ENCODE results near the gene DNAH2. TPM values are rescaled to one million over a fixed set of nuclear protein-coding genes. Genes with fewer than 3 reads are reported as not detected.

Gene DNAH2
- total and polyA plus RNA-seq, 2 of the 13 experiments (the other 11 are each of a cell fraction or from before 2014, with no cell fraction given) = not detected

DNA sequence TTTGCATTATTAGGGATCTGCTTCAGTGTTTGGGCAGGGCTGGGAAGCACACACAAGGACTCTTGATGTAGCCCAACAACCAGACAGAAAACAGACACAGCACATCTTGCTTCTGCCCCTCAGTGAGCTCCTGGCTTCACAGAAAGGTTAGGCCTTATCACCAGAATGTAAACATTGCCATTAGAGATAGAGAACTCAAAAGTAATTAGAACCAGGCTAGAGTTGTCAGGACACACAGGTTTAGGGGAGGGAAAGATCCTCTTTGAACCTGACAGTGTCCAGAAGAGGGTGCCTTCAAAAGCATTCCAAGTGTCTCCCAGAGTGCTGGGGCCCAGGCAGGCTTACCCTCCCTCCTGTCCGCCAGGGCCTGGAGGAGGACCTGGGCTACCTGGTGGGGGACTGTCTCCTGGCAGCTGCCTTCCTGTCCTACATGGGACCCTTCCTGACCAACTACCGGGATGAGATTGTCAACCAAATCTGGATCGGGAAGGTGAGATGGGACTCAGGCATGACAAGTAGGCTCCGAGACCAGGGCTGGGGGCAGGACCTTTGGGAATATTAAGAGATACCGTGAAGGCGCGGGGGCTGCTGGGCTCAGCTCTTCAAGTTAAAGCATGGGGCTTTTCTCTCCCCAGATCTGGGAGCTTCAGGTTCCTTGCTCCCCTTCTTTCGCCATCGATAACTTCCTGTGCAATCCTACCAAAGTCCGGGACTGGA is 99.5 kb downstream of the DNAH2 start:
- no peaks in the 10 kb centered on the region for H3K79me2 ChIP-seq (ENCODE audit: insufficient read depth, low read length)
- no peaks in the 10 kb centered on the region for H3K9me3 ChIP-seq (ENCODE audit: low read length)
- H3K27me3 ChIP-seq (ENCODE audit: control insufficient read depth in 1 of 2, insufficient read depth in 2 of 2, low read length in 2 of 2) = peaks cover 1 to 42% of the 10 kb centered on the region in 2 experiments; a peak in 4 of 5 replicates
- no peaks in the 10 kb centered on the region for H3K36me3 ChIP-seq (replicated peaks in 1 of 2; ENCODE audit: control insufficient read depth in 1 of 2, insufficient read depth in 2 of 2, low read length in 2 of 2)
- no peaks in the 10 kb centered on the region for H3K4me1 ChIP-seq (ENCODE audit: insufficient read depth, low read length)
- H3K4me3 ChIP-seq (replicated peaks in 1 of 3; ENCODE audit: insufficient read depth in 1 of 3, low read depth in 2 of 3, low read length in 3 of 3) = no peak overlapping the region
- no peak overlapping the region for H3K4me2 ChIP-seq (ENCODE audit: low read depth, low read length)
- in situ Hi-C loops (cut with HindIII; ENCODE audit: extremely low pct_ligation_motif_present, low pct_unique_long_range_greater_than_20kb) (no loop called here), intact Hi-C loops (cut with micrococcal nuclease; ENCODE audit: unreplicated experiment) (no loop called here)
- POLR2A ChIA-PET = no interaction called here
- H2AFZ ChIP-seq (ENCODE audit: low read length) = no peak overlapping the region
- no peak overlapping the region for H3K27ac ChIP-seq (ENCODE audit: extremely low read length, insufficient read depth, low read length)
- BruUV-seq (replicated peaks) = no TSS peak
- H4K20me1 ChIP-seq (ENCODE audit: insufficient read depth, low read length) = no peaks in the 10 kb centered on the region
- TF ChIP-seq ZNF318 (CRISPR knock-in tag; IDR thresholded peaks at IDR 0.05) (no peak), ZMAT3 (CRISPR knock-in tag; conservative IDR thresholded peaks at IDR 0.05) (no peak), SP5 (CRISPR knock-in tag; IDR thresholded peaks at IDR 0.05; ENCODE audit: borderline replicate concordance, low read depth) (no peak), SNAPC2 (CRISPR knock-in tag; IDR thresholded peaks at IDR 0.05) (no peak), ZNF430 (CRISPR knock-in tag; IDR thresholded peaks at IDR 0.05) (no peak)
- H3K9ac ChIP-seq (ENCODE audit: insufficient read depth, low read depth, low read length) = no peak overlapping the region
- CTCF ChIA-PET (ENCODE audit: low intra/inter-chr PET ratio, low total read pairs) = no interaction called here
- no peak for DNase-seq (ENCODE audit: low spot score)
- WGBS (ENCODE audit: low lambda C conversion rate) = 37% methylated on average over 9 of the region's 10 CpGs
- no peak for FAIRE-seq
- ATAC-seq = no peak
